ENCODE measurements around the gene CLDN10.

Gene CLDN10

DNA sequence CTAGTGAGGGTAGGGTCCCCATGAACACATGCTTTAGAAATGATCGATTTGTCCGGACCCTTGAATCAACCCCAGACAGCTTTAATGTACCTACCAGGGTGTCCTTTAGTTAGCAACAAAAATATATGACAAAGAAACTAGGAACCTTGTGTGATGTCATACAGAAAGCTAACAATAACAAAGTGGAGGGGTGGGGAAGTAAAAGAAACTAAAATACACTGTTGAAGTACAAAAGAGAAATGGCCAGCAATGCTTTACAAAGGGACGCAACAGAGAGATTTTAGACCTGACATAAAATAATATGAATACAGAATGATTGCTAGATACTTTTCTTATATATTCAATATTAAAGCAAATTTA is 52.0 kb downstream of the CLDN10 start:
- FAIRE-seq: no peak
- no peak for DNase-seq (ENCODE audit: insufficient read length)

GRCh38 chr13:95605448-95606125 is 53.1 kb downstream of the CLDN10 start:
- DNase-seq (ENCODE audit: insufficient read length): no peak
- no peak for FAIRE-seq

More for the DNA sequence above, 52.0 kb downstream of the CLDN10 start:
- no peak for TF ChIP-seq POLR2AphosphoS5 (IDR thresholded peaks at IDR 0.05; ENCODE audit: low read depth, low read length)
- TF ChIP-seq POLR2A (IDR thresholded peaks at IDR 0.05; ENCODE audit: low read depth, low read length): no peak

DNA sequence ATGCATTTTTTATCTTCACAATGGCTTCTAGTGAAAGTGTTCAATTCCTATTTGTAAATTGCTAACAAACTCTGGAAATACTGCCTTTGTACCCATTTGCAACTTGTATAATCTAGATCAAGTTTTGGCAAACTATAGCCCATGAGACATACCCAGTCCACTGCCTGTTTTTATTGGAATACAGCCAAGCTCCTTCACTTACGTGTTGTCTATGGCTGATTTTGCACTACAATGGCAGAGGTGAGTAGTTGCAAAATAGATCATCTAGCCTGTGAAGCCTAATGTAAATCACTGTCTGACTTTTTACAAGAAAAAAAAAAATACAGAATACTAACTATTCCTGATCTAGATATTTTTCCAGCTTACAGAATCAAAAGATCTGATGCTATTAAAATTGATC is 54.8 kb downstream of the CLDN10 start:
- FAIRE-seq: no peak
- TF ChIP-seq TAF1 (IDR thresholded peaks at IDR 0.05; ENCODE audit: borderline replicate concordance, low read depth, low read length) (no peak), POLR2A (IDR thresholded peaks at IDR 0.05; ENCODE audit: low read depth, low read length) (no peak), POLR2AphosphoS5 (IDR thresholded peaks at IDR 0.05; ENCODE audit: low read depth, low read length) (no peak)
- no peak for DNase-seq (ENCODE audit: insufficient read length)

More at GRCh38 chr13:95605448-95606125, 53.1 kb downstream of the CLDN10 start:
- TF ChIP-seq TAF1 (IDR thresholded peaks at IDR 0.05; ENCODE audit: borderline replicate concordance, low read depth, low read length) (no peak), POLR2AphosphoS5 (IDR thresholded peaks at IDR 0.05; ENCODE audit: low read depth, low read length) (no peak), POLR2A (IDR thresholded peaks at IDR 0.05; ENCODE audit: low read depth, low read length) (no peak)

- FAIRE-seq (no peak), DNase-seq (ENCODE audit: insufficient read length) (no peak)
Observed at GRCh38 chr13:95608640-95609323, 56.3 kb downstream of the CLDN10 start.

DNA sequence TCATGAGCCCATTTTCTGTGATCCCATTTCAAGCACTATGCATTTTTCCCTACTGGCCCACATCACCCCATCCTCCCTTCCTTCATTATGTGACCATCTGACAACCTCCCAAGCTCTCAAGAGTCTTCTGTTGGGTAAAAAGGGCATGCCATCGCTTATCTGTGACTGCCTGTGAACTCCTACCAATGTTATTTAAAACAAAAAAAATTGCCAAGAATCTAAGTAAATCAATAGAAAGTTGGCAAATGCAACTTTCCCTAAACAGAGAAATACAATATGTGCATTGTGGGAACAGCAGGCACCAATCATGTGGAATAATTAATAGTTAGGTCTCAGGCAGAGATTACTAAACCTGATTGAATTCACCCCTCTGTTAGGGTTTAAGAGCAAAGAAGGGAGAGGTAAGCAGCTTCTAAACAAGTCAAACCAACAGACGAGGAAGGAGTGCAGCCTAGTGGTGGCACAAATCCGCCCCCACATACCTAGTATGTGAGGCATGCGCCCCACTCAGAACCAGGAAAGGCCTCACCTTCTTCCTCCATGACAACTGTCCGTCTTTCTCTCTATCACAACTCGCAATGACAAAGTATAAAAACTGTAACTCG is 62.2 kb downstream of the CLDN10 start:
- no peak for TF ChIP-seq TAF1 (IDR thresholded peaks at IDR 0.05; ENCODE audit: borderline replicate concordance, low read depth, low read length)
- TF ChIP-seq POLR2A (IDR thresholded peaks at IDR 0.05; ENCODE audit: low read depth, low read length): no peak
- TF ChIP-seq POLR2AphosphoS5 (IDR thresholded peaks at IDR 0.05; ENCODE audit: low read depth, low read length): no peak
- FAIRE-seq: no peak

More at GRCh38 chr13:95608640-95609323, 56.3 kb downstream of the CLDN10 start:
- TF ChIP-seq TAF1 (IDR thresholded peaks at IDR 0.05; ENCODE audit: borderline replicate concordance, low read depth, low read length) (no peak), POLR2A (IDR thresholded peaks at IDR 0.05; ENCODE audit: low read depth, low read length) (no peak), POLR2AphosphoS5 (IDR thresholded peaks at IDR 0.05; ENCODE audit: low read depth, low read length) (no peak)

GRCh38 chr13:95615539-95615938 is 63.0 kb downstream of the CLDN10 start:
- TF ChIP-seq POLR2A (IDR thresholded peaks at IDR 0.05; ENCODE audit: low read depth, low read length) (no peak), POLR2AphosphoS5 (IDR thresholded peaks at IDR 0.05; ENCODE audit: low read depth, low read length) (no peak), TAF1 (IDR thresholded peaks at IDR 0.05; ENCODE audit: borderline replicate concordance, low read depth, low read length) (no peak)
- FAIRE-seq: no peak
- DNase-seq (ENCODE audit: insufficient read length): no peak

More for the DNA sequence above, 62.2 kb downstream of the CLDN10 start:
- DNase-seq (ENCODE audit: insufficient read length): no peak

GRCh38 chr13:95620030-95620824 is 67.7 kb downstream of the CLDN10 start:
- FAIRE-seq (no peak), DNase-seq (ENCODE audit: insufficient read length) (no peak)
- TF ChIP-seq TAF1 (IDR thresholded peaks at IDR 0.05; ENCODE audit: borderline replicate concordance, low read depth, low read length): no peak
- TF ChIP-seq POLR2A (IDR thresholded peaks at IDR 0.05; ENCODE audit: low read depth, low read length): no peak
- TF ChIP-seq POLR2AphosphoS5 (IDR thresholded peaks at IDR 0.05; ENCODE audit: low read depth, low read length): no peak

DNA sequence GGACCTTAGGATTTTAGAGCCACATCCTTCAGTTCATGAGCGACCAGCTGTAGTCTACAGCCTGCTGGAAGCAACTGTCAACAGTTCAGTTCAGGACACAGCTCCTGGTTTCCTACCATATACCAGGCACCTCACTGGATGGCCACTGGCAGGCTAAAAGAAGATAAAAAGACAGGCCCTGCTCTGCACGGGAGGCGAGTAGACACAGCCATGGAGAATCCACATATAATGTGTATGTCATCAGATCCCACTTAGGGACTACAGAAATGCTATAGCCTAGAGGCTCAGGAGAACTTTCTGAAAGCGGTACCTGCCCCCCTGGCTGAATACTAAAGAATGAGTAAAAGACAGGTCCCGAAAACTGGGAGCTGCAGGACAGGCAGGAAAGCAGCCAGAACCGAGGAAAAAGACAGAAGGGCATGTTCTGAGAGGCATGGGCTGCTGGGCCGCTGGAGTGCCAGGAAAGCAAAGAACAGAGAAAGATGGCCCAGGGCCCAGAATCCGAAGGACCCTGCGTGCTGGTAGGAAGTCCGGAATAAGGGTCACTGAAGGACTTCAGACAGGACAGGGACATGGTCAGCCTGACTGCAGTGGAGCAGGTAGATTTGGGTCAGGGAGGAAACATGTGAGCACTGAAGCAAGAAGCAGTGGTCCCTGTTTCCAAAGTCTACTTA is 68.4 kb downstream of the CLDN10 start:
- no peak for TF ChIP-seq POLR2A (IDR thresholded peaks at IDR 0.05; ENCODE audit: low read depth, low read length)
- TF ChIP-seq TAF1 (IDR thresholded peaks at IDR 0.05; ENCODE audit: borderline replicate concordance, low read depth, low read length): no peak
- no peak for TF ChIP-seq POLR2AphosphoS5 (IDR thresholded peaks at IDR 0.05; ENCODE audit: low read depth, low read length)
- FAIRE-seq (no peak), DNase-seq (ENCODE audit: insufficient read length) (no peak)

- FAIRE-seq: no peak
- DNase-seq (ENCODE audit: insufficient read length): no peak
- TF ChIP-seq TAF1 (IDR thresholded peaks at IDR 0.05; ENCODE audit: borderline replicate concordance, low read depth, low read length) (no peak), POLR2AphosphoS5 (IDR thresholded peaks at IDR 0.05; ENCODE audit: low read depth, low read length) (no peak), POLR2A (IDR thresholded peaks at IDR 0.05; ENCODE audit: low read depth, low read length) (no peak)
Observed at GRCh38 chr13:95623141-95623540, 70.6 kb downstream of the CLDN10 start.

DNA sequence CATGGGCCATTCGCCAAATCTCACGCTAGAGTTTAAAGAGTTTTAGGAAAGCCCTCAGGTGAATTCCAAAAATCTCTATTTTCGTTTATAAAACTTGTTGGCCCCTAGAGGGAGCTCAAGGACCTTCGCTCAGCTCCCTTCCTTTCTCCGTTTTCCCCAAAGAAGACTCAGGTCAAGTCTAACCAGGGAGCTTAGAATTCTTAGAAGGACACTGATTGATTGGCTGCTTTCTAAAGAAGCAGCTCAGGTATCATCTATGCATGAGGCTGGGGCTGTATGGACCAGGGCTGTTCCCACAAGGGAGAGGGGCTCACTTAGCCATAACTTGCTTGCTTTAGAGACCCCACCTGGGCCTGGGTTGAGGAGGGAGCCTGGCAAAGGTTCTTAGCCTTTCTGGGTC is 71.5 kb downstream of the CLDN10 start:
- TF ChIP-seq TAF1 (IDR thresholded peaks at IDR 0.05; ENCODE audit: borderline replicate concordance, low read depth, low read length) (no peak), POLR2A (IDR thresholded peaks at IDR 0.05; ENCODE audit: low read depth, low read length) (no peak), POLR2AphosphoS5 (IDR thresholded peaks at IDR 0.05; ENCODE audit: low read depth, low read length) (no peak)
- peak; percentile 62 for FAIRE-seq

DNA sequence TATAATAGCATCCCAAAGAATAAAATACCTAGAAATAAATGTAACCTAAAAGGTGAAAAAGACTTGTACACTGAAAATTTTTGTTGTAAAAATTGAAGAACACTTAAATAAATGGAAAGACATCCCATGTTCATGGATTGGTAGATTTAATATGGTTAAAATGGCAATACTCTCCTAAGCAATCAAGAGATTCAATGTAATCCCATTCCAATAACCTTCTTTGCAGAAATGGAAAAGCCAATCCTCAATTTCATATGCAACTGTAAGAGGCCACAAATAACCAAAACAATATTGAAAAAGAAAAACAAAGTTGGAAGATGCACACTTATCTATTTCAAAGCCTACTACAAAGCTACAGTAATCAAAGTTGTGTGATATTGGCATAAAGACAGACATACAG is 74.2 kb downstream of the CLDN10 start:
- FAIRE-seq: no peak
- no peak for DNase-seq (ENCODE audit: insufficient read length)
- TF ChIP-seq TAF1 (IDR thresholded peaks at IDR 0.05; ENCODE audit: borderline replicate concordance, low read depth, low read length) (no peak), POLR2AphosphoS5 (IDR thresholded peaks at IDR 0.05; ENCODE audit: low read depth, low read length) (no peak), POLR2A (IDR thresholded peaks at IDR 0.05; ENCODE audit: low read depth, low read length) (no peak)

More for the DNA sequence above, 71.5 kb downstream of the CLDN10 start:
- no peak for DNase-seq (ENCODE audit: insufficient read length)

All from GM12892 (cell line).